Activated CD4-positive, alpha-beta memory T cell treated with anti-CD3 and anti-CD28 coated beads, Interleukin-2, amount 10 ng/mL, durations not matched to agents 7 days and 5 days (primary cell): ENCODE results near the gene TRAPPC5. TPM values are rescaled to one million over a fixed set of nuclear protein-coding genes. Genes with fewer than 3 reads are reported as not detected.

Source experiments
- CTCF ChIA-PET: fragments of 350-600 bp; sonication (Branson Sonifier 250); formaldehyde crosslinking; loops from one replicate; lab custom pipeline; 2021; ENCODE audit warnings: antibody characterized with exemption, inconsistent platforms; lab: Charles Lee
- POLR2A ChIA-PET: fragments of 350-600 bp; sonication (Branson Sonifier 250); formaldehyde crosslinking; loops from one replicate; lab custom pipeline; 2021; ENCODE audit warnings: antibody characterized with exemption; lab: Charles Lee
- DNase-seq: peaks from one replicate; pipeline ENCODE4 v3.0.0-alpha.2; 2020
- H3K27ac Mint-ChIP-seq: one replicate; pipeline ENCODE4 v1.8.0; 2021; ENCODE audit warnings: mild to moderate bottlenecking, mixed read lengths
- H3K27me3 Mint-ChIP-seq: one replicate; pipeline ENCODE4 v1.8.0; 2021; ENCODE audit warnings: mixed read lengths
- H3K36me3 Mint-ChIP-seq: one replicate; pipeline ENCODE4 v1.8.0; 2021; ENCODE audit warnings: low read depth, mixed read lengths
- H3K4me1 Mint-ChIP-seq: one replicate; pipeline ENCODE4 v1.8.0; 2021; ENCODE audit warnings: mixed read lengths
- H3K4me3 Mint-ChIP-seq: one replicate; pipeline ENCODE4 v1.8.0; 2021; ENCODE audit warnings: mild to moderate bottlenecking, mixed read lengths
- H3K9me3 Mint-ChIP-seq: one replicate; pipeline ENCODE4 v1.8.0; 2021; ENCODE audit warnings: mixed read lengths
- total RNA-seq, 2 experiments: library from RNA; stranded (reverse); gene quantifications; one replicate each; pipeline ENCODE4 v1.2.3, GENCODE V29; 2021

The TRAPPC5 gene
- total RNA-seq, 2 experiments from 2014 or later: 92.5 to 94.7 TPM

- no peak overlapping the region for H3K4me3 Mint-ChIP-seq
- peaks cover 7% of the 10 kb centered on the region for H3K9me3 Mint-ChIP-seq
- DNase-seq: no peak
- H3K27ac Mint-ChIP-seq: no peak overlapping the region
- peaks cover 18% of the 10 kb centered on the region for H3K4me1 Mint-ChIP-seq
- CTCF ChIA-PET: interaction anchor here (4.8 kb wide), 1 partner anchor 11 kb away, joined by 23 read pairs; the partner anchor contains the start of gene TRAPPC5
- peaks cover 30% of the 10 kb centered on the region for H3K27me3 Mint-ChIP-seq
- H3K36me3 Mint-ChIP-seq: no peaks in the 10 kb centered on the region
- POLR2A ChIA-PET: no interaction called here
Observed at GRCh38 chr19:7669641-7670040, 11.0 kb upstream of the TRAPPC5 start.

- peaks cover 30% of the 10 kb centered on the region for H3K27me3 Mint-ChIP-seq
- CTCF ChIA-PET: interaction anchor here (0.9 to 4.8 kb wide), 2 partner anchors 11 to 129 kb away, joined by 4 to 23 read pairs; partner anchors contain the start of gene TRAPPC5
- peaks cover 18% of the 10 kb centered on the region for H3K4me1 Mint-ChIP-seq
Observed at GRCh38 chr19:7670150-7670783, 10.4 kb upstream of the TRAPPC5 start.

GRCh38 chr19:7670790-7671189, 9.8 kb upstream of the TRAPPC5 start:
- no peak for DNase-seq
- H3K27me3 Mint-ChIP-seq: peaks cover 31% of the 10 kb centered on the region
- ChIA-PET POLR2A (no interaction called here), CTCF (interaction anchor here (0.9 to 4.8 kb wide), 2 partner anchors 10 to 129 kb away, joined by 4 to 23 read pairs; partner anchors contain the start of gene TRAPPC5)
- no peaks in the 10 kb centered on the region for H3K36me3 Mint-ChIP-seq
- H3K4me3 Mint-ChIP-seq: no peak overlapping the region
- H3K9me3 Mint-ChIP-seq: peaks cover 7% of the 10 kb centered on the region
- H3K27ac Mint-ChIP-seq: no peak overlapping the region
- peaks cover 20% of the 10 kb centered on the region for H3K4me1 Mint-ChIP-seq

More at GRCh38 chr19:7670150-7670783, 10.4 kb upstream of the TRAPPC5 start:
- Mint-ChIP-seq H3K9me3 (peaks cover 7% of the 10 kb centered on the region), H3K27ac (no peak overlapping the region), H3K4me3 (peak overlapping the region; percentile 13), H3K36me3 (no peaks in the 10 kb centered on the region)
- POLR2A ChIA-PET: no interaction called here
- DNase-seq: no peak

- CTCF ChIA-PET: interaction anchor here (1.0 kb wide), 2 partner anchors 8 to 16 kb away, joined by 3 to 5 read pairs; partner anchors contain the start of gene TRAPPC5
- peaks cover 44% of the 10 kb centered on the region for H3K27me3 Mint-ChIP-seq
Observed at GRCh38 chr19:7672522-7672921, 8.1 kb upstream of the TRAPPC5 start.

GRCh38 chr19:7674010-7675005, 6.3 kb upstream of the TRAPPC5 start:
- ChIA-PET POLR2A (no interaction called here), CTCF (interaction anchor here (1.3 kb wide), 1 partner anchor 126 kb away, joined by 4 read pairs; no protein-coding TSS in a partner anchor)
- peaks cover 46% of the 10 kb centered on the region for H3K4me1 Mint-ChIP-seq
- H3K27me3 Mint-ChIP-seq: peaks cover 53% of the 10 kb centered on the region
- H3K4me3 Mint-ChIP-seq: no peak overlapping the region
- no peaks in the 10 kb centered on the region for H3K36me3 Mint-ChIP-seq
- DNase-seq: peak; percentile 48
- H3K9me3 Mint-ChIP-seq: peaks cover 7% of the 10 kb centered on the region
- no peak overlapping the region for H3K27ac Mint-ChIP-seq

More at GRCh38 chr19:7672522-7672921, 8.1 kb upstream of the TRAPPC5 start:
- Mint-ChIP-seq H3K27ac (no peak overlapping the region), H3K4me3 (no peak overlapping the region), H3K9me3 (peaks cover 7% of the 10 kb centered on the region), H3K4me1 (peaks cover 35% of the 10 kb centered on the region), H3K36me3 (no peaks in the 10 kb centered on the region)
- POLR2A ChIA-PET: no interaction called here
- no peak for DNase-seq

- ChIA-PET CTCF (interaction anchor here (0.9 to 1.8 kb wide), 3 partner anchors 10 to 125 kb away, joined by 3 to 7 read pairs (median 4); no protein-coding TSS in a partner anchor), POLR2A (no interaction called here)
- Mint-ChIP-seq H3K27me3 (peaks cover 46% of the 10 kb centered on the region), H3K36me3 (no peaks in the 10 kb centered on the region), H3K9me3 (peaks cover 7% of the 10 kb centered on the region), H3K4me1 (peaks cover 49% of the 10 kb centered on the region), H3K27ac (no peak overlapping the region), H3K4me3 (no peak overlapping the region)
- DNase-seq: no peak
Observed at GRCh38 chr19:7676376-7676775, 4.3 kb upstream of the TRAPPC5 start.

- DNase-seq: no peak
- ChIA-PET CTCF (interaction anchor here (0.9 to 1.8 kb wide), 3 partner anchors 10 to 125 kb away, joined by 3 to 7 read pairs (median 4); no protein-coding TSS in a partner anchor), POLR2A (interaction anchor here (1.1 to 1.7 kb wide), 2 partner anchors 28 to 123 kb away, joined by 3 to 4 read pairs; no protein-coding TSS in a partner anchor)
- Mint-ChIP-seq H3K27ac (no peak within 1 kb of the TSS), H3K36me3 (no peaks in the 10 kb centered on the region), H3K9me3 (peaks cover 7% of the 10 kb centered on the region), H3K4me3 (no peak within 1 kb of the TSS), H3K4me1 (peaks cover 53% of the 10 kb centered on the region), H3K27me3 (peaks cover 42% of the 10 kb centered on the region)
Observed at GRCh38 chr19:7676854-7677253, 3.8 kb upstream of the TRAPPC5 start, which contains the start of gene MCEMP1. Gene MCEMP1 (plus strand): TSS chr19:7677090. CDS start chr19:7677121, 31 bp downstream.

GRCh38 chr19:7677669-7678311, 2.8 kb upstream of the TRAPPC5 start:
- ChIA-PET CTCF (interaction anchor here (1.7 kb wide), 1 partner anchor 109 kb away, joined by 5 read pairs; no protein-coding TSS in a partner anchor), POLR2A (interaction anchor here (1.1 to 1.7 kb wide), 2 partner anchors 28 to 122 kb away, joined by 3 to 4 read pairs; no protein-coding TSS in a partner anchor)
- H3K4me3 Mint-ChIP-seq: no peak overlapping the region
- peaks cover 54% of the 10 kb centered on the region for H3K4me1 Mint-ChIP-seq
- no peak overlapping the region for H3K27ac Mint-ChIP-seq
- H3K9me3 Mint-ChIP-seq: peaks cover 7% of the 10 kb centered on the region
- DNase-seq: no peak
- peaks cover 39% of the 10 kb centered on the region for H3K27me3 Mint-ChIP-seq
- H3K36me3 Mint-ChIP-seq: peaks cover 4% of the 10 kb centered on the region

GRCh38 chr19:7678971-7679751, 1.5 kb upstream of the TRAPPC5 start:
- peaks cover 4% of the 10 kb centered on the region for H3K9me3 Mint-ChIP-seq
- H3K27ac Mint-ChIP-seq: peak overlapping the region; percentile 44
- DNase-seq: peak; percentile 71
- POLR2A ChIA-PET: interaction anchor here (0.8 kb wide), 1 partner anchor 50 kb away, joined by 3 read pairs; the partner anchor contains the start of genes PET100 and XAB2
- CTCF ChIA-PET: interaction anchor here (0.7 to 1.7 kb wide), 3 partner anchors 27 to 121 kb away, joined by 3 to 5 read pairs (median 4); no protein-coding TSS in a partner anchor
- peaks cover 51% of the 10 kb centered on the region for H3K4me1 Mint-ChIP-seq
- peaks cover 36% of the 10 kb centered on the region for H3K27me3 Mint-ChIP-seq
- H3K4me3 Mint-ChIP-seq: peak overlapping the region; percentile 88
- peaks cover 10% of the 10 kb centered on the region for H3K36me3 Mint-ChIP-seq

- POLR2A ChIA-PET: interaction anchor here (0.9 to 2.7 kb wide), 7 partner anchors 19 to 222 kb away, joined by 3 to 15 read pairs (median 5); partner anchors contain the start of genes PET100, STXBP2 and XAB2
Observed at GRCh38 chr19:7679771-7680605, 645 bp upstream of the TRAPPC5 start.

More at GRCh38 chr19:7679771-7680605, 645 bp upstream of the TRAPPC5 start:
- Mint-ChIP-seq H3K4me1 (peaks cover 46% of the 10 kb centered on the region), H3K27me3 (peaks cover 31% of the 10 kb centered on the region), H3K36me3 (peaks cover 10% of the 10 kb centered on the region), H3K4me3 (peak overlapping the region; percentile 88), H3K27ac (peak overlapping the region; percentile 44), H3K9me3 (no peaks in the 10 kb centered on the region)
- no peak for DNase-seq
- CTCF ChIA-PET: interaction anchor here (0.6 to 3.0 kb wide), 45 partner anchors 9 to 581 kb away, joined by 3 to 55 read pairs (median 5); partner anchors contain the start of genes ARHGEF18, CD209, MAP2K7 and MCOLN1
